CD14-positive monocyte (primary cell): ENCODE results near the gene LRRC4. TPM values are rescaled to one million over a fixed set of nuclear protein-coding genes. Genes with fewer than 3 reads are reported as not detected.

Experiments
- DNase-seq, 3 donors: peaks; one replicate each; pipeline ENCODE4 v3.0.0-alpha.2; 2011 to 2022
- H2AFZ ChIP-seq: 2 replicates; pipeline ENCODE4 v1.6.0; 2012; ENCODE audit warnings: mild to moderate bottlenecking, low read depth, low read length, inconsistent platforms; ENCODE audit not compliant: insufficient read depth, poor library complexity, severe bottlenecking
- H3K27ac ChIP-seq, 2 donors: 1 replicate in 1 of 2; 2 replicates in 1 of 2; pipeline ENCODE4 v1.5.1; 2012 to 2013; ENCODE audit warnings: low read length in 2 of 2, control low read depth in 1 of 2, inconsistent platforms in 1 of 2, low read depth in 1 of 2, mild to moderate bottlenecking in 1 of 2
- H3K27me3 ChIP-seq, 2 donors: one replicate each; pipeline versions ENCODE4 v1.6.0 to v1.6.1; 2011 to 2013; ENCODE audit warnings: low read length in 2 of 2; ENCODE audit not compliant: control insufficient read depth in 2 of 2, insufficient read depth in 2 of 2
- H3K36me3 ChIP-seq, 2 donors: replicated peaks in 1 of 2; 1 replicate in 1 of 2; 2 replicates in 1 of 2; pipeline versions ENCODE4 v1.5.1 to v1.6.1; 2012 to 2013; ENCODE audit warnings: low read length in 2 of 2, control low read depth in 1 of 2, inconsistent platforms in 1 of 2, mild to moderate bottlenecking in 1 of 2; ENCODE audit not compliant: insufficient read depth in 2 of 2, control insufficient read depth in 1 of 2
- H3K4me1 ChIP-seq, 2 donors: 1 replicate in 1 of 2; 2 replicates in 1 of 2; pipeline versions ENCODE4 v1.5.1 to v1.6.1; 2012 to 2013; ENCODE audit warnings: low read length in 2 of 2, control low read depth in 1 of 2, inconsistent platforms in 1 of 2, mild to moderate bottlenecking in 1 of 2, moderate library complexity in 1 of 2; ENCODE audit not compliant: insufficient read depth in 2 of 2, control insufficient read depth in 1 of 2
- H3K4me2 ChIP-seq: replicated peaks from 2 replicates; pipeline ENCODE3; 2012; ENCODE audit warnings: low read length, moderate library complexity, mild to moderate bottlenecking; ENCODE audit not compliant: poor library complexity, severe bottlenecking; ENCODE audit errors: extremely low read depth
- H3K4me3 ChIP-seq, 3 experiments: fragments of 200-600 bp in 1 of 3; sonication (generic) in 1 of 3; replicated peaks in 1 of 3; 1 replicate in 2 of 3; 2 replicates in 1 of 3; pipeline ENCODE4 v1.5.1; 2011 to 2013; ENCODE audit warnings: low read length in 3 of 3, mild to moderate bottlenecking in 3 of 3, control low read depth in 2 of 3, low read depth in 2 of 3, inconsistent platforms in 1 of 3, moderate library complexity in 1 of 3
- H3K79me2 ChIP-seq: 2 replicates; pipeline ENCODE4 v1.6.0; 2012; ENCODE audit warnings: mild to moderate bottlenecking, control low read depth, inconsistent platforms, low read length, moderate library complexity; ENCODE audit not compliant: insufficient read depth
- H3K9ac ChIP-seq: 2 replicates; pipeline ENCODE4 v1.6.0; 2017; ENCODE audit warnings: low read length, mild to moderate bottlenecking; ENCODE audit not compliant: insufficient read depth, poor library complexity, severe bottlenecking
- H3K9me3 ChIP-seq, 2 donors: replicated peaks in 1 of 2; 1 replicate in 1 of 2; 2 replicates in 1 of 2; pipeline versions ENCODE4 v1.5.1 to v1.6.1; 2012 to 2013; ENCODE audit warnings: low read length in 2 of 2, control low read depth in 1 of 2; ENCODE audit not compliant: control insufficient read depth in 1 of 2, insufficient read depth in 1 of 2
- H4K20me1 ChIP-seq: 2 replicates; pipeline ENCODE4 v1.6.0; 2012; ENCODE audit warnings: mild to moderate bottlenecking, low read length, control low read depth, moderate library complexity; ENCODE audit not compliant: insufficient read depth
- H3K27ac Mint-ChIP-seq, 7 donors: one replicate each; pipeline ENCODE4 v1.8.0; 2020; ENCODE audit warnings: mild to moderate bottlenecking in 7 of 7, mixed read lengths in 7 of 7, moderate library complexity in 6 of 7, inconsistent platforms in 2 of 7
- H3K27me3 Mint-ChIP-seq, 3 donors: one replicate each; pipeline ENCODE4 v1.8.0; 2021 to 2022; ENCODE audit warnings: low read depth in 3 of 3, mild to moderate bottlenecking in 3 of 3, mixed read lengths in 3 of 3, moderate library complexity in 3 of 3, inconsistent platforms in 1 of 3
- H3K36me3 Mint-ChIP-seq, 2 donors: one replicate each; pipeline ENCODE4 v1.8.0; 2020; ENCODE audit warnings: mixed read lengths in 2 of 2, inconsistent platforms in 1 of 2, mild to moderate bottlenecking in 1 of 2
- H3K4me1 Mint-ChIP-seq: one replicate; pipeline ENCODE4 v1.8.0; 2020; ENCODE audit warnings: mild to moderate bottlenecking, mixed read lengths
- H3K4me3 Mint-ChIP-seq, 2 donors: one replicate each; pipeline ENCODE4 v1.8.0; 2020; ENCODE audit warnings: mild to moderate bottlenecking in 2 of 2, mixed read lengths in 2 of 2, moderate library complexity in 1 of 2
- H3K9me3 Mint-ChIP-seq, 7 donors: one replicate each; pipeline ENCODE4 v1.8.0; 2020 to 2022; ENCODE audit warnings: mixed read lengths in 7 of 7, mild to moderate bottlenecking in 6 of 7, moderate library complexity in 6 of 7, inconsistent platforms in 2 of 7
- CTCF ChIP-seq: fragments of 200-600 bp; IDR thresholded peaks from one replicate; pipeline ENCODE4 v1.8.0; 2022; ENCODE audit warnings: antibody characterized with exemption, mild to moderate bottlenecking
- WGBS: methylation state at CpG from one replicate; pipeline ENCODE4 v1.1.5; 2013; ENCODE audit warnings: missing lambda C conversion rate; ENCODE audit not compliant: insufficient coverage; 5-methylcytosine and 5-hydroxymethylcytosine counted together
- intact Hi-C, 2 donors: fragments of 100-400 bp; cut with micrococcal nuclease; formaldehyde crosslinking; loops; one replicate each; pipeline versions ENCODE4 v1.15.0 to v1.15.1; 2023
- polyA plus RNA-seq, 3 donors: library from polyadenylated mRNA; depleted of rRNA in 1 of 3; unstranded in 2 of 3; stranded (reverse) in 1 of 3; fragments of 300-500 nt in 2 of 3; fragments of >200 nt in 1 of 3; fragmentation: Illumina TruSeq in 2 of 3; gene quantifications; 1 replicate in 2 of 3; 2 replicates in 1 of 3; pipeline ENCODE4 v1.2.3, GENCODE V29; 2012 to 2021

Gene LRRC4
- polyA plus RNA-seq, 3 donors = 0.12 to 3.3 (median 0.91) TPM

- Mint-ChIP-seq H3K27ac (peak overlapping the region in 1 of 7 donors; percentile 27), H3K27me3 (no peaks in the 10 kb centered on the region), H3K9me3 (no peaks in the 10 kb centered on the region), H3K4me1 (peaks cover 12% of the 10 kb centered on the region), H3K36me3 (peaks cover 42 to 43% of the 10 kb centered on the region in 2 donors), H3K4me3 (no peak overlapping the region)
- H4K20me1 ChIP-seq = peaks cover 30% of the 10 kb centered on the region
- peaks cover 5 to 7% of the 10 kb centered on the region in 2 donors for H3K4me1 ChIP-seq
- H3K9me3 ChIP-seq = no peaks in the 10 kb centered on the region
- H3K27ac ChIP-seq = no peak overlapping the region
- H3K4me2 ChIP-seq = no peak overlapping the region
- no peaks in the 10 kb centered on the region for H3K79me2 ChIP-seq
- H3K27me3 ChIP-seq = no peaks in the 10 kb centered on the region
- peaks cover 8 to 64% of the 10 kb centered on the region in 2 donors for H3K36me3 ChIP-seq
- TF ChIP-seq CTCF = no peak
- no peak overlapping the region for H3K4me3 ChIP-seq
- no peak overlapping the region for H3K9ac ChIP-seq
- intact Hi-C loops = no loop called here
- 96% methylated on average over 3 of the region's 8 CpGs for WGBS
- no peak overlapping the region for H2AFZ ChIP-seq
- DNase-seq = no peak
Measured at GRCh38 chr7:128056901-128057300, 25.7 kb upstream of the LRRC4 start.

GRCh38 chr7:128055637-128056036 lies 24.4 kb upstream of the LRRC4 start:
- H3K36me3 Mint-ChIP-seq = peaks cover 38% of the 10 kb centered on the region in 2 donors
- H3K9ac ChIP-seq = no peak overlapping the region
- no peaks in the 10 kb centered on the region for H3K9me3 Mint-ChIP-seq
- no peaks in the 10 kb centered on the region for H3K79me2 ChIP-seq
- H3K4me1 ChIP-seq = peaks cover 5 to 7% of the 10 kb centered on the region in 2 donors
- intact Hi-C loops = no loop called here
- peaks cover 0 to 60% of the 10 kb centered on the region in 2 donors for H3K36me3 ChIP-seq
- H3K4me3 Mint-ChIP-seq = no peak overlapping the region
- H3K9me3 ChIP-seq = no peaks in the 10 kb centered on the region
- H3K4me3 ChIP-seq = no peak overlapping the region
- no peak overlapping the region for H3K4me2 ChIP-seq
- H3K27ac Mint-ChIP-seq = peak overlapping the region in 1 of 7 donors; percentile 15
- no peak overlapping the region for H3K27ac ChIP-seq
- DNase-seq = no peak
- no peaks in the 10 kb centered on the region for H3K27me3 ChIP-seq
- H3K27me3 Mint-ChIP-seq = no peaks in the 10 kb centered on the region
- H3K4me1 Mint-ChIP-seq = peaks cover 15% of the 10 kb centered on the region
- 100% methylated on average over 4 of the region's 5 CpGs for WGBS
- H4K20me1 ChIP-seq = peaks cover 26% of the 10 kb centered on the region
- TF ChIP-seq CTCF = no peak
- H2AFZ ChIP-seq = no peak overlapping the region
